GM12801 (cell line): Measurements from ENCODE around the gene CERS6.

ENCODE experiments used
- CTCF ChIP-seq: IDR thresholded peaks from one replicate; pipeline ENCODE4 v1.5.1; 2011; ENCODE audit warnings: control low read depth; ENCODE audit not compliant: insufficient read length; ENCODE audit errors: extremely low read depth

The CERS6 gene, protein sequence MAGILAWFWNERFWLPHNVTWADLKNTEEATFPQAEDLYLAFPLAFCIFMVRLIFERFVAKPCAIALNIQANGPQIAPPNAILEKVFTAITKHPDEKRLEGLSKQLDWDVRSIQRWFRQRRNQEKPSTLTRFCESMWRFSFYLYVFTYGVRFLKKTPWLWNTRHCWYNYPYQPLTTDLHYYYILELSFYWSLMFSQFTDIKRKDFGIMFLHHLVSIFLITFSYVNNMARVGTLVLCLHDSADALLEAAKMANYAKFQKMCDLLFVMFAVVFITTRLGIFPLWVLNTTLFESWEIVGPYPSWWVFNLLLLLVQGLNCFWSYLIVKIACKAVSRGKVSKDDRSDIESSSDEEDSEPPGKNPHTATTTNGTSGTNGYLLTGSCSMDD

DNA sequence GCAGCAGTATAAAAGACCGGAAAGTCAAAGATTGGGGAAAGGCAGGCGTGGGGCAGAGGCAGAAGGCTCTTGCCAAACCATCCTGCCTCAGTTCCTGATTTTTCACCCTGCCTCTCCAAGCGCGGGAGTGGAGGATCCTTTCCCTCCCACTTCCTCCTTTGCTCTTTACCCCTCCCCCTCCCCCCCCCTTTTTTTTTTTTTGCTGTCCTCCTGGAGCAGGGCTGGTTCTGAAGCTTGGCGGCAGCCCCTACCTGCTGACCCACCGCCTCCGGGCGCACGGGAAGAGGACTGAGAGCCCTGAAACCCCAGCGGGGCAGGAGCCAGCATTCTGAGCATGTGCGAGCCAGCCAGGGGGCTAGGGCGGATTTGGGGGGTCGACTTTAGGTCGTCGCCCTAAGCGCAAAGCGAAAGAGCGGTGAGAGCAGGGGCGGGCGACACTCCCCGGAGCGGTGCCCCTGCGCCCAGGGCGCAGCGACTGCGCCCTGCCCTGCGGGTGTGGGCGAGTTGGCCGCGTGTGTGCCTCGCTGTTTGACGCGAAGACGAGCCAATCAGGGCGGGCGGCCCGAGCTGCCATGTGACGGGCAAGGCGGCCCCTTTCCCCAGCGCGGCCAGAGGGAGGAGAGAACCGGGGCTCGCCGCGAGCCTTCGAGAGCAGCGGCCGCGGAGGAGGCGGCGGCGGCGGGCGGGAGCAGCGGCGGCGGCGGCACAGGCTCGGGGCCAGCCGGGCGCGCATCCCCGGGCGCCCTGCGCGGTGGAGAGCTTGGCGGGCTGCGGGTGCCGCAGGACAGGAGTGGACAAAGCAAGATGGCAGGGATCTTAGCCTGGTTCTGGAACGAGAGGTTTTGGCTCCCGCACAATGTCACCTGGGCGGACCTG lies at the start of gene CERS6:
Gene CERS6, plus strand, starts transcription at position 628 of the 876 bp plus-strand sequence. Its CDS starts 177 bp downstream, at position 805.
- no peak for TF ChIP-seq CTCF

GRCh38 chr2:168416555-168416954 lies 39.5 kb upstream of the CERS6 start:
- no peak for TF ChIP-seq CTCF

- TF ChIP-seq CTCF: no peak
These were observed 33.5 kb upstream of the CERS6 start for GRCh38 chr2:168422584-168422983.

DNA sequence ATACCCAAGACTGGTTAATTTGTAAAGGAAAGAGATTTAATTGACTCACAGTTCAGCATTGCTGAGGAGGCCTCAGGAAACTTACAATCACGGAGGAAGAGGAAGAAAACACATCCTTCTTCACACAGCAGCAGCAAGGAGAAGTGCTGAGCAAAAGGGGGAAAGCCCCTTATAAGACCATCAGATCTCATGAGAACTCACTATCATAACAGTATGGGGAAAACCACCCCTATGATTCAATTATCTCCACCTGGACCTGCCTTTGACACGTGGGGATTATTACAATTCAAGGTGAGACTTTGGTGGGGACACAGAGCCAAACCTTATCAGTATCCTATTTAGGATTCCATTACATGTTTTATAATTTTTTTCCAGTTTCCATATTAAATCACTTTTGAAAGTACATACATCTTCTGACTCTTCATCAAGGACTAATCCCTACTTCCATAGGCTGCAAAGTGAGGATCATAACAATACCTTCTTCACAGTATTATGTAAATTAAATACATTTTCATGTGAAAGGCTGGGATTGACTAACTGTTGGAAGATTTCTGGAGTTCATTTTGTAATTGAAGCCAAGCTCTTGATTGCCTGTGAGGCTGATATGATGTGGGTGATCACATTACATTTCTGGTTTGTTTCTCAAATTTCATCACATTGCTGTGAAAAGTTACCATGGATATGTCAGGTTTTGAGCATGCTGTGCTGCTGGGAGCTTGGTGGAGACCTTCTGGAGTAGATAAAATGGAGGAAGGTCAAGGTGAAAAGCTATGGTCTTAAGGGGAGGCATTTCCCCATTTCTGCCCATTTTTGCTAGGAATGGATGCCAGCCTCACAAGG lies 31.7 kb upstream of the CERS6 start:
- TF ChIP-seq CTCF: no peak

GRCh38 chr2:168424971-168425370 lies 31.1 kb upstream of the CERS6 start:
- TF ChIP-seq CTCF: no peak

DNA sequence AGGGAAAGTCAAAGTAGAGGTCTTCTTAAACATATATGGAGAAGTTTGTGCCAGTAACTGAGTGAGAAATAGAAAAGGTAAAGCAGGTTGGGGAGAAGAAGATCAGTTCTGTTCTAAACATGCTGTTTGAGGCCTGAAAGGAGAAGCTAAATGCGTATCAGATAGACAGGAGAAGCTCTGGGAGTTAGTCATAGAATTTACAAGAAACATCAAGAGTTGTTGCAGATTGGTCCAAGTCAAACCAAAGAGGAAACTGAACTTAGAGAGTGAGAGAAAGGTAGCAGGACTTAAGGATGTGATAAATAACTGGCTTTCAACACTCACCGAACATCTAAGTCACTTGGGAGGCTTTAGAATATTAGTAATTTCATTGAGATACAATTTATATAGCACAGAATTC lies 29.2 kb upstream of the CERS6 start:
- TF ChIP-seq CTCF: no peak

DNA sequence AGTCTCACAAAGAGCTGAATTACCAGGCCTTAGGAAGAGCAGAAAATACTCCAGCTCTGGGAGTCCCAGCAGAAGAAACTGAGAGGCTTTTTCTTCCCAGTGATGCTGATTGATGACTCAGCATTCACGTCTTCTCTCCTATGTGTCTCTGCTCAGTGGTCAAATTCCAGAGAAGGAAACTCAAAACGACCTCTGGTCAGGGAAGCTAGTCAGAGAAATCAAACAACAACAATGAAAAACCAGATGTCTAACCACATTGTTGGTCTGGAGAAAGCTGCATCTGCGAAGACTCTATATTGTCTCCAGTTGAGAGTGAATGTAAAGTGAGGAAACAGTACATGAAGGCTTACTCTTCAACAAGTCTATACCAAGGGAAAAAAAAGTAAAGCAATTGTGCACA lies 28.6 kb upstream of the CERS6 start:
- no peak for TF ChIP-seq CTCF
